ENCODE results near the gene PTPRT.

GRCh38 chr20:43202100-43202499 is 12.4 kb upstream of the PTPRT start:
- no peak for TF ChIP-seq EZH2phosphoT487 (conservative IDR thresholded peaks at IDR 0.05; ENCODE audit: low read length)
- TF ChIP-seq CTCF (IDR thresholded peaks at IDR 0.05; ENCODE audit: insufficient read depth, low read length, poor library complexity, severe bottlenecking) = no peak

All from SU-DHL-6 (cell line).